MCF 10A (cell line): ENCODE data around the gene NLRP3. TPM values are rescaled to one million over a fixed set of nuclear protein-coding genes. Genes with fewer than 3 reads are reported as not detected.

Source experiments
- BruUV-seq: library from RNA; stranded (reverse); fragments of 400-500 nt; replicated peaks from 2 replicates; lab custom pipeline; 2021; lab: Mats Ljungman, UMichigan
- CTCF ChIA-PET: fragments of 300-600 bp; sonication (Branson Sonifier 250); formaldehyde crosslinking; extraction: SDS; loops from one replicate; lab custom pipeline; 2021; ENCODE audit warnings: antibody characterized with exemption, inconsistent platforms; lab: Yijun Ruan, JAX
- POLR2A ChIA-PET: fragments of 300-600, 350-650 bp; sonication (Branson Sonifier 250); formaldehyde crosslinking; extraction: SDS; loops from one replicate; lab custom pipeline; 2020; ENCODE audit warnings: antibody characterized with exemption, inconsistent platforms; lab: Yijun Ruan, JAX
- DNase-seq: peaks from one replicate; pipeline ENCODE4 v3.0.0-alpha.2; 2018; ENCODE audit not compliant: unreplicated experiment
- H3K27ac Mint-ChIP-seq: one replicate; pipeline ENCODE4 v1.8.0; 2022; ENCODE audit warnings: mild to moderate bottlenecking, low read depth, mixed read lengths; ENCODE audit not compliant: unreplicated experiment
- H3K27me3 Mint-ChIP-seq: one replicate; pipeline ENCODE4 v1.8.0; 2022; ENCODE audit warnings: mixed read lengths; ENCODE audit not compliant: insufficient read depth, unreplicated experiment
- H3K36me3 Mint-ChIP-seq: one replicate; pipeline ENCODE4 v1.8.0; 2022; ENCODE audit warnings: mild to moderate bottlenecking, moderate library complexity, mixed read lengths; ENCODE audit not compliant: insufficient read depth, unreplicated experiment
- H3K4me1 Mint-ChIP-seq: one replicate; pipeline ENCODE4 v1.8.0; 2022; ENCODE audit warnings: mixed read lengths; ENCODE audit not compliant: insufficient read depth, unreplicated experiment
- H3K4me3 Mint-ChIP-seq: one replicate; pipeline ENCODE4 v1.8.0; 2022; ENCODE audit warnings: mild to moderate bottlenecking, moderate library complexity, mixed read lengths; ENCODE audit not compliant: unreplicated experiment
- H3K9me3 Mint-ChIP-seq: one replicate; pipeline ENCODE4 v1.8.0; 2022; ENCODE audit warnings: mixed read lengths; ENCODE audit not compliant: unreplicated experiment
- CTCF ChIP-seq: fragments of 200-600 bp; IDR thresholded peaks from one replicate; pipeline ENCODE4 v1.8.0; 2022; ENCODE audit warnings: antibody characterized with exemption, mild to moderate bottlenecking; ENCODE audit not compliant: unreplicated experiment
- intact Hi-C: fragments of 100-400 bp; cut with micrococcal nuclease; formaldehyde crosslinking; loops from 2 replicates; pipeline ENCODE4 v1.14.1; 2022
- total RNA-seq: library from RNA; stranded (reverse); gene quantifications from 2 replicates; pipeline ENCODE4 v1.2.3, GENCODE V29; 2022

The NLRP3 gene
- total RNA-seq, 1 experiment from 2014 or later, result 0.16 TPM

GRCh38 chr1:247368490-247369145 is 47.4 kb upstream of the NLRP3 start:
- intact Hi-C loops, result no loop called here
- ChIA-PET CTCF (interaction anchor here (0.6 to 3.8 kb wide), 10 partner anchors 18 to 469 kb away, joined by 3 to 47 read pairs (median 4); no protein-coding TSS in a partner anchor), POLR2A (no interaction called here)
- BruUV-seq, result no TSS peak
- Mint-ChIP-seq H3K4me3 (no peak overlapping the region), H3K4me1 (no peaks in the 10 kb centered on the region), H3K9me3 (peaks cover 8% of the 10 kb centered on the region), H3K27ac (no peak overlapping the region), H3K27me3 (no peaks in the 10 kb centered on the region), H3K36me3 (peaks cover 12% of the 10 kb centered on the region)
- no peak for DNase-seq
- no peak for TF ChIP-seq CTCF

GRCh38 chr1:247370786-247371732 is 44.9 kb upstream of the NLRP3 start:
- ChIA-PET POLR2A (interaction anchor here (1.0 to 1.1 kb wide), 2 partner anchors 115 to 161 kb away, joined by 3 read pairs; no protein-coding TSS in a partner anchor), CTCF (interaction anchor here (0.7 to 3.8 kb wide), 9 partner anchors 11 to 468 kb away, joined by 3 to 47 read pairs (median 3); no protein-coding TSS in a partner anchor)
- no peak overlapping the region for H3K27ac Mint-ChIP-seq
- no peak overlapping the region for H3K4me3 Mint-ChIP-seq
- BruUV-seq, result no TSS peak
- intact Hi-C loops, result no loop called here
- peaks cover 6% of the 10 kb centered on the region for H3K36me3 Mint-ChIP-seq
- TF ChIP-seq CTCF, result no peak
- no peaks in the 10 kb centered on the region for H3K9me3 Mint-ChIP-seq
- H3K27me3 Mint-ChIP-seq, result no peaks in the 10 kb centered on the region
- DNase-seq, result no peak
- H3K4me1 Mint-ChIP-seq, result no peaks in the 10 kb centered on the region

GRCh38 chr1:247371801-247372259 is 44.1 kb upstream of the NLRP3 start:
- H3K4me1 Mint-ChIP-seq, result no peaks in the 10 kb centered on the region
- H3K27ac Mint-ChIP-seq, result no peak overlapping the region

More at GRCh38 chr1:247371801-247372259, 44.1 kb upstream of the NLRP3 start:
- intact Hi-C loops, result loop anchor here (1.0 kb wide), 2 partner anchors 115 to 204 kb away; no protein-coding TSS in a partner anchor
- CTCF ChIA-PET, result interaction anchor here (0.7 to 4.4 kb wide), 25 partner anchors 9 to 627 kb away, joined by 3 to 203 read pairs (median 7); no protein-coding TSS in a partner anchor
- TF ChIP-seq CTCF, result no peak
- Mint-ChIP-seq H3K4me3 (no peak overlapping the region), H3K9me3 (no peaks in the 10 kb centered on the region), H3K27me3 (no peaks in the 10 kb centered on the region), H3K36me3 (no peaks in the 10 kb centered on the region)
- POLR2A ChIA-PET, result interaction anchor here (1.2 to 1.4 kb wide), 4 partner anchors 12 to 117 kb away, joined by 5 to 9 read pairs (median 7); no protein-coding TSS in a partner anchor
- no peak for DNase-seq
- BruUV-seq, result no TSS peak
